ENCODE results near the gene TMEM254. TPM values are rescaled to one million over a fixed set of nuclear protein-coding genes. Genes with fewer than 3 reads are reported as not detected.

TMEM254 gene
- total and polyA plus RNA-seq, 9 of the 15 experiments (the other 6 are each of a cell fraction or from before 2014, with no cell fraction given) = 0.59 to 4.7 (median 1.9) TPM

- TF ChIP-seq JUN (IDR thresholded peaks at IDR 0.05; ENCODE audit: borderline replicate concordance, low read depth, low read length) (no peak), JUN (CRISPR knock-in tag; IDR thresholded peaks at IDR 0.05; ENCODE audit: borderline replicate concordance) (no peak)
Observed at GRCh38 chr10:80055760-80056159, 22.7 kb upstream of the TMEM254 start (continued).

DNA sequence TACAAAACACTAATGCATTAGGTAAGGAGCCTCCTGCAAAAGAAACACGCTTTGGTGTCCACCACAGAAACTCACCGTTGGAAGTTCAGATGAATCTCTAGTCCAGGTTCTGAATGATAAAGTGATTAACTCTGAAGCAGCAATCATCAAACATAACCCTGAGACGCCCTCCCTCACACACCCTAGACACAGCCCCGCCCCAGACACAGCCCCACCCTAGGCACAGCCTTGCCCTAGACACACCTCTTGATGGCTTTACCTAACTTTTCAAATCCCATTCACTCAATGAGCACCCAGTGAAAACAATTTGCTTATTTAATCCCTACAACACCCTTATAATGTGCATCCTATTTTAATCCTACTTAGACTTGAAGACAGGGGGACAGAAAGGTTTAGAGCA, 21.3 kb upstream of the TMEM254 start:
- H3K4me2 ChIP-seq (ENCODE audit: insufficient read depth, low read length) = no peak overlapping the region
- no peak overlapping the region for H2AFZ ChIP-seq (ENCODE audit: low read depth, low read length)
- ATAC-seq (peak; percentile 40; the same call in 1 of the 3 replicates), FAIRE-seq (no peak), DNase-seq (ENCODE audit: extremely low read depth in 1 of 4, low spot score in 3 of 4) (no peak)
- ChIA-PET CTCF (ENCODE audit: low intra/inter-chr PET ratio) (no interaction called here), POLR2A (no interaction called here)
- H3K9me1 ChIP-seq (ENCODE audit: control insufficient read depth, insufficient read depth, low read length) = no peaks in the 10 kb centered on the region
- no peaks in the 10 kb centered on the region for H4K20me1 ChIP-seq (replicated peaks; ENCODE audit: control insufficient read depth, insufficient read depth, low read length)
- in situ Hi-C loops (cut with MboI) = loop anchor here (5.0 kb wide), 1 partner anchor 75 kb away; the partner anchor contains the start of gene PLAC9
- peaks cover 3 to 16% of the 10 kb centered on the region in 2 experiments; a peak in 3 of 5 replicates for H3K27me3 ChIP-seq (ENCODE audit: control insufficient read depth in 2 of 2, insufficient read depth in 2 of 2, low read length in 2 of 2)
- no peak overlapping the region for H3K27ac ChIP-seq (ENCODE audit: extremely low read depth, low read depth, low read length)
- no peaks in the 10 kb centered on the region for H3K79me2 ChIP-seq (ENCODE audit: control insufficient read depth, insufficient read depth, low read length)
- no peaks in the 10 kb centered on the region for H3K4me1 ChIP-seq (replicated peaks in 1 of 2; ENCODE audit: control insufficient read depth in 2 of 2, insufficient read depth in 2 of 2, low read length in 2 of 2)
- H3K4me3 ChIP-seq = no peak overlapping the region
- TF ChIP-seq KLF13 (tag; IDR thresholded peaks at IDR 0.05; ENCODE audit: borderline replicate concordance, low read depth) (no peak), CBFA2T2 (conservative IDR thresholded peaks at IDR 0.05) (no peak), POLR3A (IDR thresholded peaks at IDR 0.05; ENCODE audit: borderline replicate concordance, extremely low read depth, insufficient read depth, insufficient read length) (no peak), NR2C2 (CRISPR knock-in tag; IDR thresholded peaks at IDR 0.05) (no peak), NR2C2 (tag; IDR thresholded peaks at IDR 0.05) (no peak), HEY1 (CRISPR knock-in tag; IDR thresholded peaks at IDR 0.05; ENCODE audit: borderline replicate concordance) (no peak), ZNF3 (CRISPR knock-in tag; IDR thresholded peaks at IDR 0.05) (no peak), RREB1 (CRISPR knock-in tag; IDR thresholded peaks at IDR 0.05) (no peak), POU5F1 (IDR thresholded peaks at IDR 0.05; ENCODE audit: borderline replicate concordance, low read depth, low read length, partially characterized antibody) (no peak), ZFPM2 (CRISPR knock-in tag; IDR thresholded peaks at IDR 0.05) (no peak), HMGN3 (IDR thresholded peaks at IDR 0.05; ENCODE audit: borderline replicate concordance, extremely low read depth, insufficient read length, low read depth, low read length) (no peak), ARID1B (IDR thresholded peaks at IDR 0.05) (no peak)
- 2% methylated on average over 4 of the region's 4 CpGs for WGBS (ENCODE audit: insufficient coverage, low coverage, missing lambda C conversion rate)
- no TSS peak for BruUV-seq (replicated peaks)
- intact Hi-C loops (cut with micrococcal nuclease) = no loop called here
- H3K9ac ChIP-seq (ENCODE audit: insufficient read depth in 1 of 2, low read depth in 2 of 2, low read length in 2 of 2) = no peak overlapping the region
- no peaks in the 10 kb centered on the region for H3K36me3 ChIP-seq (ENCODE audit: control insufficient read depth, insufficient read depth, low read length)
- H3K9me3 ChIP-seq (replicated peaks; ENCODE audit: control insufficient read depth, insufficient read depth, low read depth, low read length) = no peaks in the 10 kb centered on the region
